GM19025 (cell line): ENCODE measurements around the gene ASRGL1.
"Not testable (repeated sequence)": the region's sequence is repeated elsewhere in the genome, so short reads cannot be mapped to it uniquely, and the experiment has no call there.

ENCODE experiments used
- ATAC-seq: cut with Tn5 transposase; IDR thresholded peaks from one replicate; pipeline ENCODE4 v1.9.1; 2021; ENCODE audit warnings: mild to moderate bottlenecking, low read depth, moderate library complexity; ENCODE audit not compliant: unreplicated experiment

ASRGL1 gene

DNA sequence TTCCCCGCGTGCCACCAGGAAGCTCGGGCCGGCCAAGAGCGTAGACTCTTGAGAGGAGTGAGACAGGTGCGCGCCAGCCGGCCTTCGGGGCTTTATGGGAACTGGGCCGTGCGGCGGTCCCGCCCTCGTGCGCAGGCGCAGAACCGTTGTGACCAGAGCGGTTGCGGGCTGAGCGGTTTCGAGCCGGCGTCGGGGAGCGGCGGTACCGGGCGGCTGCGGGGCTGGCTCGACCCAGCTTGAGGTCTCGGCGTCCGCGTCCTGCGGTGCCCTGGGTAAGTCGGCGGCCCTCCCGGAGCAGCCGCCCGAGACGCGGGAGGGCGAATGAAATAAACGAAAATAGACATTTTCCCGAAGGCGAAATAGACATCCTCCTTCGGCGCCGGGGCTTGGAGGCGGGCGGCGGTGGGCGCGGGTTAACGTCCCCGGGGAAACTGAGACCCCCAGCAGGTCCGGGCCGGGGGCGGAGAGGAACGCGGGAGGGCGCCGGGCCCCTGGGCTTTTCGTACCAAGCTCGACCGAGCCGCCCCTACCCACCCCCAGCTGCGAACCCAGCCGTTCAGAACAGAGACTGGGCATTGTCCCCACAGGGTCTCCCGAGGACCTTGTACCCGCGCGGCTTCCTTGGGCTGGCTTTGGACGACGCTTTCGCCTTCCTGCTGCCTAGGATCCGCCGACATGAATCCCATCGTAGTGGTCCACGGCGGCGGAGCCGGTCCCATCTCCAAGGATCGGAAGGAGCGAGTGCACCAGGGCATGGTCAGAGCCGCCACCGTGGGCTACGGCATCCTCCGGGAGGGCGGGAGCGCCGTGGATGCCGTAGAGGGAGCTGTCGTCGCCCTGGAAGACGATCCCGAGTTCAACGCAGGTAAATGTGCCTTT, at the start of gene ASRGL1:
Gene ASRGL1 (plus strand): TSS at position 146 of the 879 bp plus-strand sequence. CDS start 530 bp downstream, at position 676.
- no peak for ATAC-seq

- ATAC-seq: no peak
Observed at GRCh38 chr11:62295504-62295903, 41.7 kb upstream of the ASRGL1 start.

DNA sequence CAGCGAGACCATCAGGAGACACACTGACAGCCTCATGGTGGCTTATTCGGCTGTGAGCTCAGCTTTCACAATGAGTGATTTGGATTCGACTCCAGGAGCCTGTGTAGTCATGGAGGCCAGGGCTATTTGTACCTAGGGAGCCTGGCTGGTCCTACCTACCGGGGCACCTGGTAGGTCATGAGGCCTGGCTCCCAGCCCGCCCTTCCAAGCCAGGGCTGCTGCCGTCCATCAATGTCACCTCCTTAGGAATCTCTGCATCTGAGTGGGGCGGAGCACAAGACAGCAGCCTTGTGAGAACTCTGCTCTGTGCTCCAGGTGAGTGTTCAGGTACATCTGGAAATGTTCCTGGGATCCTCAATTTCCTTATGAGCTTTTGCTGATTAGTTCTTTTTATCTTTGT, 38.3 kb upstream of the ASRGL1 start, which contains the start of gene SCGB1D4:
Gene SCGB1D4 (minus strand): TSS at position 101 of the 400 bp plus-strand sequence. CDS start 65 bp downstream, at position 36.
- no peak for ATAC-seq

GRCh38 chr11:62306227-62306626, 31.0 kb upstream of the ASRGL1 start:
- no peak for ATAC-seq

GRCh38 chr11:62307950-62308349, 29.3 kb upstream of the ASRGL1 start:
- no peak for ATAC-seq

- ATAC-seq: no peak
Observed at GRCh38 chr11:62309991-62310390, 27.3 kb upstream of the ASRGL1 start.

GRCh38 chr11:62315431-62315830, 21.8 kb upstream of the ASRGL1 start:
- no peak for ATAC-seq

GRCh38 chr11:62322524-62322923, 14.7 kb upstream of the ASRGL1 start:
- no peak for ATAC-seq

GRCh38 chr11:62324731-62325556, 12.3 kb upstream of the ASRGL1 start:
- ATAC-seq: no peak

DNA sequence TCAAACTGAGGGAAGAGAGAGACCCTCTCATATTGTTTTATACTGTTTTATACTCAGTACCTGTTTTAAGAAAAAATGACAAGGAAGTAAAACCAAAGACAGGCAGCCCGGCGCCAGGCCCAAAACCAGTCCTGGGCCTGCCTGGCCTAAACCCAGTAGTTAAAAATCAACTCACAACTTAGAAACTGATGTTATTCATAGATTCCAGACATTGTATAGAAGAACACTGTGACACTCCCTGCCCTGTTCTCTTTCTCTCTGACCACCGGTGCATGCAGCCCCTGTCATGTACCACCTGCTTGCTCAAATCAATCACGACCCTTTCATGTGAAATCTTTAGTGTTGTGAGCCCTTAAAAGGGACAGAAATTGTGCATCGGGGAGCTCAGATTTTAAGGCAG, 11.5 kb upstream of the ASRGL1 start:
- ATAC-seq: not testable (repeated sequence)

- not testable (repeated sequence) for ATAC-seq
Observed at GRCh38 chr11:62326719-62327118, 10.5 kb upstream of the ASRGL1 start.

GRCh38 chr11:62327541-62327940, 9.7 kb upstream of the ASRGL1 start:
- not testable (repeated sequence) for ATAC-seq

DNA sequence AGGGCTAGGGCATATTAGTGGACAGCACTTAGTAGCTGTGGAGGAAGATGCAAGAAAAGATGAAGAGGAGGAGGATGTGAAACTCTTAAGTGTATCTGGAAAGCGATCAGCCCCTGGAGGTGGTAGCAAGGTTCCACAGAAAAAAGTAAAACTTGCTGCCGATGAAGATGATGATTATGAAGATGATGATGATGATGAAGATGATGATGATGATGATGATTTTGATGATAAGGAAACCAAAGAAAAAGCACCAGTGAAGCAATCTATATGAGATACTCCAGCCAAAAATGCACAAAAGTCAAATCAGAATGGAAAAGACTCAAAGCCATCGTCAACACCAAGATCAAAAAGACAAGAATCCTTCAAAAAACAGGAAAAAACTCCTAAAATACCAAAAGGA, 6.0 kb upstream of the ASRGL1 start:
- not testable (repeated sequence) for ATAC-seq

DNA sequence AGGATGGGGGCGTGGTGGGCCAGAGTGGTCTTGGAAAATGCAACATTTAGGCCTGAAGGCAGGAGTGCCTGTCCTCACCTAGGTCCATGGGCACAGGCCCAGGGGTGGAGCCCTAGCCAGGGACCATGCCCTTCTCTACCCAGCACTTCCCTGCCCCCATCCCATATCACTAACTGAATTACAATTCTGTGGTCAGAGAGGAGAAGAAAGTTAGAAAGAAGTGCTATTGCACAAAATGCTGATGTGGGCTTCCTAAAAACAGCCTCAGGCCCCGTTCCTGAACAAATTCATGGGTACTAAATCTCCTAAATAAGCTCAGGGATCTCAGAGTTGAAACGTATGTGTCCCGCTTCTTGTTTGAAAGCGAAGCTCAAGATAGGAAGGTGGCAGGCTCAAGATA, 3.5 kb upstream of the ASRGL1 start:
- no peak for ATAC-seq

DNA sequence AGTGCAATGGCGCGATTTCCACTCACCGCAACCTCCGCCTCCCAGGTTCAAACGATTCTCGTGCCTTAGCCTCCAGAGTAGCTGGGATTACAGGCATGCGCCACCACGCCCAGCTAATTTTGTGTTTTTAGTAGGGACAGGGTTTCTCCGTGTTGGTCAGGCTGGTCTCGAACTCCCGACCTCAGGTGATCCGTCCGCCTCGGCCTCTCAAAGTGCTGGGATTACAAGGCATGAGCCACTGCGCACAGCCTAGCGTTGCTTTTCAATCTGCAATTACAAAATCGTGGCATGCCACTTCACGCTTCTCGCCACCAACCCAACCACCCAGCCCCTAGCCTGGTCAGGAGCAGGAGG, 322 bp upstream of the ASRGL1 start:
- not testable (repeated sequence) for ATAC-seq

DNA sequence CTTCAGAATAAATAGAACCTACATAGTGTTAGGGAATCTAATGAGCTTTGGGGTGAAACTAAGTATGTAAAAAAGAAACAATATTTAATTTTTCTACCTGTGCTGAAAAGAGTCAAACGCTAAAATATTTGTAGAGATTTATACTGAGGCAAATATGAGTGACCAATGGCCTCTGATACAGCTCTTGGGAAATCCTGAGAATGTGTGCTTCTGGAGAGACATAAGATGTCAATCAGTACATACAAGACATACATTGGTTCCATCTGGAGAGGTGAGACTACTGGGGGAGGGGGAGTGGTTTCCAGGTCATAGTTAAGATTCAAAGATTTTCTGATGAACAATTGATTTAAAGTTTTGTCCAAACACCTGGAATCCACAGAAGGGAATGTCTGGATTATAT, 970 bp downstream of the ASRGL1 start:
- ATAC-seq: no peak

GRCh38 chr11:62340269-62340901, 3.1 kb downstream of the ASRGL1 start:
- no peak for ATAC-seq

DNA sequence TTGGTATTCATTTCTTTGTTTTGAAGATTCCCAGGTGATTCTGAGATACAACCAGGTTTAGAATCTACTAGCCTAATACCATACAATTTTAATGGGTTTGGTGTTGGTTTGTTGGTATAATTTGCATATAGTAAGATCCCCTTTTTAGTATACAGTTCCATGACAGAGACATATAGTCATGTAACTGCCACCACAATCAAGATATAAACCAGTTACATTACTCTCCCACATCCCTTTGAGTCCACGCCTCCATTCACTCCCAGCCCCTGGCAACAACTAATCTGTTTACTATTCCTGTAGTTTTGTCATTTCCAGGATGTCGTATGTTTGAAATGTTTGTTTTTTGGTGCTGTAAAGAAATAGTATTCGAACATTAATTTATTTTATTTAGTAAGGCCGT, 4.3 kb downstream of the ASRGL1 start:
- no peak for ATAC-seq

GRCh38 chr11:62343646-62344190, 6.5 kb downstream of the ASRGL1 start:
- ATAC-seq: not testable (repeated sequence)

DNA sequence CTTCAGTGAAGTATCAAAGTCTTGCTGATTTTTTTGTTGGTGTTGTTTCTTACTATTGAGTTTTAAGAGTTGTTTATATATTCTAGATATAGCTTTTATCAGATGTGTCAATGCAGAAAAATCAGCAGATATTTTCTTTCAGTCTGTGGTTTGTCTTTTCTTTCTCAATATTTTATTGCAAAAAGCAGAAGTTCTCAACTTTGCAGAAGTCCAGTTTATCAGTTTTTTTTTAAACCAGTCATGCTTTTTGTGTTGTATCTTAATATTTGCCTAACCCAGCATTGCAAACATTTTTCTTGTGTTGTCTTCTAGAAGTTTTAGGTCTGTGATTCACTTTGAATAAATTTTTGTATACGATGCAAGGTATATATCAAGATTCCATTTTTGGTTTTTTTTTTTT, 7.0 kb downstream of the ASRGL1 start:
- ATAC-seq: no peak

GRCh38 chr11:62345861-62346260, 8.6 kb downstream of the ASRGL1 start:
- no peak for ATAC-seq
